PC-9 (cell line): ENCODE measurements around the gene PLEKHA4.

Experiments used
- CTCF ChIP-seq: fragments of 200-600 bp; sonication (generic); conservative IDR thresholded peaks from 2 replicates; pipeline ENCODE4 v1.6.1; 2017; ENCODE audit warnings: mixed run types, antibody characterized with exemption, mild to moderate bottlenecking, moderate library complexity
- EZH2 ChIP-seq: fragments of 200-600 bp; sonication (generic); IDR thresholded peaks from 2 replicates; pipeline ENCODE4 v1.8.0; 2017; ENCODE audit warnings: antibody characterized with exemption, low read depth

- no peak for TF ChIP-seq CTCF
- TF ChIP-seq EZH2: no peak
Measured at GRCh38 chr19:48856921-48857320, 11.5 kb downstream of the PLEKHA4 start.
